Measurements from ENCODE around the gene KLC1. TPM values are rescaled to one million over a fixed set of nuclear protein-coding genes. Genes with fewer than 3 reads are reported as not detected.

KLC1 gene
- total and polyA plus RNA-seq, 2 of the 8 experiments (the other 6 are each of a cell fraction or from before 2014, with no cell fraction given), result 84.6 to 134 TPM

DNA sequence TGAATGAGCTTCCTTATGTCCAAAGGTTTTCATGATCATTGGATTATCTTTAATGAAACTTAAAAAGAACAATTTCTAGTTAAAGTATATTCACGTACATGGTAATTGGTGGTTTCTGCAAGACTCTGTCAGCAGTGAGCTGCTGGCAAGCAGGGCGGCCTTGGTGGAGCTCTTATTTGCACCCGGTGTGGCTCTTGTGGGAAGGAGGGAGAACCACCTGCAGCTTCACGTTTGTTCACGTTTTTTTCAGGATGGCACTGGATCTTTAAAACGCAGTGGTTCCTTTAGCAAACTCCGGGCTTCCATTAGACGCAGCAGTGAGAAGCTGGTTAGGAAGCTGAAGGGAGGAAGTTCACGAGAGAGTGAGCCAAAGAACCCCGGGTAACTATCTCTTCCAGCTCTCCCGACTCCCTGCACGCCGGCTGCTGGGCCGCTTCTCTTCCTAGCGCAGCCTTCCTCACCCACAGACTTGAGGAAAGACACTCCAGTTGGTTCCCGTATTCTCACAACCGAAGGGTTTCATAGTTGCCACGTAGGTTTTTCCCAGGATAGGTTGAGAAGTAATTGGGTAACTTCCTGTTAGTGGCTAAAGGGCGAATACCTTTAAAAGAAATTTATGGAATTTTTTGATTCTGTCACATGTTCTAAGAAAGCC, 57.9 kb downstream of the KLC1 start:
- Histone ChIP-seq H4K5ac (ENCODE audit: insufficient read length, low read depth, low read length) (no peak overlapping the region), H3K18ac (ENCODE audit: extremely low read depth, low read length) (no peak overlapping the region), H3K4me2 (ENCODE audit: insufficient read depth in 1 of 2, low read depth in 2 of 2, low read length in 2 of 2) (no peak overlapping the region), H2BK5ac (ENCODE audit: low read depth, low read length) (no peak overlapping the region), H3K23ac (ENCODE audit: insufficient read length) (no peak overlapping the region), H4K8ac (ENCODE audit: extremely low read depth, insufficient read depth, low read length) (no peak overlapping the region), H3K9ac (replicated peaks in 1 of 4; ENCODE audit: extremely low read depth in 1 of 4, low read depth in 3 of 4, low read length in 3 of 4) (no peak overlapping the region), H3K36me3 (ENCODE audit: control insufficient read depth in 2 of 4, insufficient read depth in 4 of 4, low read length in 3 of 4) (peaks cover 12 to 57% (median 21%) of the 10 kb centered on the region in 4 experiments; a peak in 6 of 8 replicates), H3K27me3 (replicated peaks in 1 of 4; ENCODE audit: control insufficient read depth in 3 of 4, extremely low read depth in 1 of 4, insufficient read depth in 3 of 4, low read length in 3 of 4) (no peaks in the 10 kb centered on the region), H4K20me1 (replicated peaks in 1 of 2; ENCODE audit: control insufficient read depth in 1 of 2, insufficient read depth in 2 of 2, low read length in 2 of 2) (peaks cover 10 to 14% of the 10 kb centered on the region in 2 experiments), H2BK15ac (ENCODE audit: low read length) (no peak overlapping the region), H3K4me1 (replicated peaks in 1 of 4; ENCODE audit: control insufficient read depth in 3 of 4, insufficient read depth in 4 of 4, low read length in 3 of 4) (peaks cover 0 to 3% (median 0%) of the 10 kb centered on the region in 4 experiments; a peak in 1 of 7 replicates), H2BK120ac (replicated peaks; ENCODE audit: low read depth, low read length) (no peak overlapping the region), H3K4ac (replicated peaks; ENCODE audit: insufficient read length, low read depth, low read length) (no peak overlapping the region), H3K9me3 (ENCODE audit: insufficient read depth in 2 of 2, low read depth in 1 of 2, low read length in 1 of 2) (no peaks in the 10 kb centered on the region), H2AK5ac (ENCODE audit: low read depth, low read length) (no peak overlapping the region), H2AFZ (ENCODE audit: low read length) (no peak overlapping the region), H3K56ac (replicated peaks; ENCODE audit: insufficient read length, low read depth, low read length) (no peak overlapping the region), H3K14ac (ENCODE audit: insufficient read length) (no peak overlapping the region), H4K91ac (replicated peaks; ENCODE audit: insufficient read length, low read length) (no peak overlapping the region), H2BK12ac (ENCODE audit: low read depth, low read length) (no peak overlapping the region), H3K79me2 (ENCODE audit: control insufficient read depth in 1 of 2, insufficient read depth in 2 of 2, low read length in 2 of 2) (peaks cover 0 to 3% of the 10 kb centered on the region in 2 experiments; a peak in 1 of 4 replicates), H3K4me3 (ENCODE audit: extremely low read depth in 1 of 4, insufficient read depth in 2 of 4, low read depth in 3 of 4, low read length in 4 of 4) (no peak overlapping the region), H2BK20ac (ENCODE audit: low read length) (no peak overlapping the region), H3K79me1 (ENCODE audit: low read depth, low read length) (peaks cover 8% of the 10 kb centered on the region), H3K27ac (ENCODE audit: low read depth, low read length) (no peak overlapping the region), H3K23me2 (ENCODE audit: low read depth, low read length) (no peaks in the 10 kb centered on the region)
- FAIRE-seq (no peak), DNase-seq (ENCODE audit: low read depth in 1 of 2, low spot score in 2 of 2) (no peak)
- ChIA-PET POLR2A (ENCODE audit: partially characterized antibody) (interaction anchor here (1.0 to 1.1 kb wide), 2 partner anchors 9 to 10 kb away, joined by 3 to 4 read pairs; no protein-coding TSS in a partner anchor), CTCF (ENCODE audit: partially characterized antibody) (interaction anchor here (0.7 to 1.9 kb wide), 4 partner anchors 8 to 26 kb away, joined by 3 to 4 read pairs (median 3); no protein-coding TSS in a partner anchor)
- WGBS, 2 experiments (ENCODE audit: extremely low coverage in 1 of 2, insufficient coverage in 1 of 2, insufficient read length in 1 of 2, insufficient replicate concordance in 2 of 2, low coverage in 1 of 2, low lambda C conversion rate in 2 of 2, missing lambda C conversion rate in 1 of 2), result 93% methylated on average over 19 of the region's 19 CpGs; no CpG with 5 or more reads in 1 of the 2 experiments
- TF ChIP-seq YY1 (IDR thresholded peaks at IDR 0.05; ENCODE audit: low read depth, low read length) (no peak), SIRT6 (IDR thresholded peaks at IDR 0.05; ENCODE audit: low read length) (no peak), CBX5 (IDR thresholded peaks at IDR 0.05; ENCODE audit: low read depth, low read length) (no peak), RXRA (IDR thresholded peaks at IDR 0.05; ENCODE audit: insufficient read depth, low read depth, low read length) (no peak), KDM1A (IDR thresholded peaks at IDR 0.05; ENCODE audit: borderline replicate concordance, low read length) (no peak), RBBP5 (IDR thresholded peaks at IDR 0.05; ENCODE audit: borderline replicate concordance, low read depth, low read length) (no peak), HDAC6 (IDR thresholded peaks at IDR 0.05; ENCODE audit: low read depth, low read length) (no peak), KDM4A (IDR thresholded peaks at IDR 0.05; ENCODE audit: low read depth, low read length, severe bottlenecking) (no peak), TEAD4 (IDR thresholded peaks at IDR 0.05; ENCODE audit: low read depth, low read length) (no peak)
- TF ChIP-seq, protein P1, sequence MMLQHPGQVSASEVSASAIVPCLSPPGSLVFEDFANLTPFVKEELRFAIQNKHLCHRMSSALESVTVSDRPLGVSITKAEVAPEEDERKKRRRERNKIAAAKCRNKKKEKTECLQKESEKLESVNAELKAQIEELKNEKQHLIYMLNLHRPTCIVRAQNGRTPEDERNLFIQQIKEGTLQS (IDR thresholded peaks at IDR 0.05; ENCODE audit: insufficient read depth, low read depth, low read length), result no peak
